Astrocyte (in vitro differentiated cells and primary cell): ENCODE results near the gene RAD51B. TPM values are rescaled to one million over a fixed set of nuclear protein-coding genes. Genes with fewer than 3 reads are reported as not detected.

Experiments used
- DNase-seq: peaks from one replicate; pipeline ENCODE4 v3.0.0-alpha.2; 2010; ENCODE audit warnings: low read depth
- FAIRE-seq: peaks from 2 replicates; lab custom pipeline; 2011; peaks lifted over from hg19 to GRCh38; lab: Jason Lieb, UNC
- H2AFZ ChIP-seq: 2 replicates; pipeline ENCODE4 v1.6.0; 2012; ENCODE audit warnings: low read depth, low read length, inconsistent platforms
- H3K27ac ChIP-seq: 2 replicates; pipeline ENCODE4 v1.5.1; 2011; ENCODE audit warnings: low read depth, low read length, inconsistent platforms
- H3K27me3 ChIP-seq: 2 replicates; pipeline ENCODE4 v1.6.0; 2011; ENCODE audit warnings: low read length, inconsistent platforms; ENCODE audit not compliant: insufficient read depth
- H3K36me3 ChIP-seq: 2 replicates; pipeline ENCODE4 v1.5.1; 2011; ENCODE audit warnings: low read length, inconsistent platforms; ENCODE audit not compliant: insufficient read depth
- H3K4me1 ChIP-seq: 2 replicates; pipeline ENCODE4 v1.5.1; 2011; ENCODE audit warnings: low read length, inconsistent platforms; ENCODE audit not compliant: insufficient read depth
- H3K4me2 ChIP-seq: 2 replicates; pipeline ENCODE4 v1.6.0; 2012; ENCODE audit warnings: low read length, inconsistent platforms
- H3K4me3 ChIP-seq: 2 replicates; pipeline ENCODE4 v1.5.1; 2011; ENCODE audit warnings: low read depth, mild to moderate bottlenecking, low read length, inconsistent platforms; ENCODE audit not compliant: insufficient read depth
- H3K79me2 ChIP-seq: 2 replicates; pipeline ENCODE4 v1.6.0; 2012; ENCODE audit warnings: mild to moderate bottlenecking, low read length, inconsistent platforms; ENCODE audit not compliant: insufficient read depth
- H3K9ac ChIP-seq: 2 replicates; pipeline ENCODE4 v1.6.0; 2012; ENCODE audit warnings: mild to moderate bottlenecking, low read length, inconsistent platforms
- H3K9me3 ChIP-seq: 2 replicates; pipeline ENCODE4 v1.5.1; 2012; ENCODE audit warnings: low read depth, mild to moderate bottlenecking, low read length, inconsistent platforms; ENCODE audit not compliant: insufficient read depth
- H4K20me1 ChIP-seq: 2 replicates; pipeline ENCODE4 v1.6.0; 2012; ENCODE audit warnings: low read length, inconsistent platforms; ENCODE audit not compliant: insufficient read depth
- H3K27ac Mint-ChIP-seq: one replicate; pipeline ENCODE4 v1.8.0; 2021; ENCODE audit warnings: mild to moderate bottlenecking, mixed read lengths; ENCODE audit not compliant: unreplicated experiment
- H3K27me3 Mint-ChIP-seq: one replicate; pipeline ENCODE4 v1.8.0; 2021; ENCODE audit warnings: low read depth, mixed read lengths; ENCODE audit not compliant: unreplicated experiment
- H3K36me3 Mint-ChIP-seq: one replicate; pipeline ENCODE4 v1.8.0; 2021; ENCODE audit warnings: low read depth, mixed read lengths; ENCODE audit not compliant: unreplicated experiment
- H3K4me1 Mint-ChIP-seq: one replicate; pipeline ENCODE4 v1.8.0; 2021; ENCODE audit warnings: low read depth, mixed read lengths; ENCODE audit not compliant: unreplicated experiment
- H3K4me3 Mint-ChIP-seq: one replicate; pipeline ENCODE4 v1.8.0; 2021; ENCODE audit warnings: mild to moderate bottlenecking, moderate library complexity, mixed read lengths; ENCODE audit not compliant: unreplicated experiment
- H3K9me3 Mint-ChIP-seq: one replicate; pipeline ENCODE4 v1.8.0; 2021; ENCODE audit warnings: mild to moderate bottlenecking, mixed read lengths; ENCODE audit not compliant: unreplicated experiment
- CTCF ChIP-seq: IDR thresholded peaks from 2 replicates; pipeline ENCODE4 v1.5.1; 2011; ENCODE audit warnings: low read depth, mild to moderate bottlenecking, inconsistent platforms, low read length, moderate library complexity; ENCODE audit not compliant: insufficient read depth
- EZH2 ChIP-seq: IDR thresholded peaks from 2 replicates; pipeline ENCODE4 v1.6.1; 2012; ENCODE audit warnings: mild to moderate bottlenecking, low read length, inconsistent platforms; ENCODE audit not compliant: insufficient read depth
- total RNA-seq: library from RNA; stranded (reverse); gene quantifications from 2 replicates; pipeline ENCODE4 v1.2.1, GENCODE V29; 2021

RAD51B gene
- total RNA-seq, 1 donor from 2014 or later, result 10.8 TPM

- no peak overlapping the region for H3K27ac ChIP-seq
- FAIRE-seq, result no peak
These were observed 115.3 kb downstream of the RAD51B start for GRCh38 chr14:67934862-67935261.

GRCh38 chr14:67935371-67935770 lies 115.8 kb downstream of the RAD51B start:
- peaks cover 5% of the 10 kb centered on the region for H3K4me1 Mint-ChIP-seq
- H4K20me1 ChIP-seq, result no peaks in the 10 kb centered on the region
- no peak overlapping the region for H3K9ac ChIP-seq
- peaks cover 2% of the 10 kb centered on the region for H3K9me3 Mint-ChIP-seq
- H3K36me3 ChIP-seq, result no peaks in the 10 kb centered on the region
- no peak overlapping the region for H3K4me3 Mint-ChIP-seq
- no peak overlapping the region for H3K27ac Mint-ChIP-seq
- H3K4me2 ChIP-seq, result no peak overlapping the region
- H3K9me3 ChIP-seq, result no peaks in the 10 kb centered on the region
- H3K4me1 ChIP-seq, result no peaks in the 10 kb centered on the region
- H2AFZ ChIP-seq, result no peak overlapping the region
- DNase-seq (no peak), FAIRE-seq (no peak)
- TF ChIP-seq EZH2 (no peak), CTCF (no peak)
- no peak overlapping the region for H3K27ac ChIP-seq
- no peaks in the 10 kb centered on the region for H3K27me3 ChIP-seq
- no peaks in the 10 kb centered on the region for H3K79me2 ChIP-seq
- no peak overlapping the region for H3K4me3 ChIP-seq
- H3K27me3 Mint-ChIP-seq, result no peaks in the 10 kb centered on the region
- H3K36me3 Mint-ChIP-seq, result no peaks in the 10 kb centered on the region

More at GRCh38 chr14:67934862-67935261, 115.3 kb downstream of the RAD51B start:
- Histone ChIP-seq H3K9ac (no peak overlapping the region), H3K4me3 (no peak overlapping the region), H2AFZ (no peak overlapping the region), H3K4me2 (no peak overlapping the region), H3K4me1 (no peaks in the 10 kb centered on the region), H3K27me3 (no peaks in the 10 kb centered on the region), H3K79me2 (no peaks in the 10 kb centered on the region), H3K9me3 (no peaks in the 10 kb centered on the region), H3K36me3 (no peaks in the 10 kb centered on the region), H4K20me1 (no peaks in the 10 kb centered on the region)
- H3K27ac Mint-ChIP-seq, result peak overlapping the region; percentile 12
- peaks cover 5% of the 10 kb centered on the region for H3K4me1 Mint-ChIP-seq
- no peak overlapping the region for H3K4me3 Mint-ChIP-seq
- peaks cover 5% of the 10 kb centered on the region for H3K9me3 Mint-ChIP-seq
- H3K36me3 Mint-ChIP-seq, result no peaks in the 10 kb centered on the region
- DNase-seq, result no peak
- TF ChIP-seq CTCF (no peak), EZH2 (no peak)
- H3K27me3 Mint-ChIP-seq, result no peaks in the 10 kb centered on the region

GRCh38 chr14:67938071-67938470 lies 118.5 kb downstream of the RAD51B start:
- H3K9me3 ChIP-seq, result no peaks in the 10 kb centered on the region
- no peak overlapping the region for H3K4me2 ChIP-seq
- H3K36me3 ChIP-seq, result no peaks in the 10 kb centered on the region
- no peaks in the 10 kb centered on the region for H3K27me3 Mint-ChIP-seq
- no peaks in the 10 kb centered on the region for H3K79me2 ChIP-seq
- H2AFZ ChIP-seq, result no peak overlapping the region
- no peaks in the 10 kb centered on the region for H3K9me3 Mint-ChIP-seq
- FAIRE-seq (peak; percentile 39), DNase-seq (no peak)
- H3K36me3 Mint-ChIP-seq, result no peaks in the 10 kb centered on the region
- H3K9ac ChIP-seq, result no peak overlapping the region
- H3K27ac ChIP-seq, result no peak overlapping the region
- no peak overlapping the region for H3K4me3 ChIP-seq
- no peak overlapping the region for H3K4me3 Mint-ChIP-seq
- H3K4me1 Mint-ChIP-seq, result peaks cover 26% of the 10 kb centered on the region
- TF ChIP-seq EZH2, result no peak
- no peak for TF ChIP-seq CTCF
- H3K27ac Mint-ChIP-seq, result no peak overlapping the region
- peaks cover 12% of the 10 kb centered on the region for H3K4me1 ChIP-seq
- no peaks in the 10 kb centered on the region for H3K27me3 ChIP-seq
- no peaks in the 10 kb centered on the region for H4K20me1 ChIP-seq
